Eye (tissue), 1 donor: ENCODE results near the gene AGMO.
"Not testable (repeated sequence)": the region's sequence is repeated elsewhere in the genome, so short reads cannot be mapped to it uniquely, and the experiment has no call there.

Experiments used
- DNase-seq: peaks from one replicate; pipeline ENCODE4 v3.0.0-alpha.2; 2015

Gene AGMO

DNA sequence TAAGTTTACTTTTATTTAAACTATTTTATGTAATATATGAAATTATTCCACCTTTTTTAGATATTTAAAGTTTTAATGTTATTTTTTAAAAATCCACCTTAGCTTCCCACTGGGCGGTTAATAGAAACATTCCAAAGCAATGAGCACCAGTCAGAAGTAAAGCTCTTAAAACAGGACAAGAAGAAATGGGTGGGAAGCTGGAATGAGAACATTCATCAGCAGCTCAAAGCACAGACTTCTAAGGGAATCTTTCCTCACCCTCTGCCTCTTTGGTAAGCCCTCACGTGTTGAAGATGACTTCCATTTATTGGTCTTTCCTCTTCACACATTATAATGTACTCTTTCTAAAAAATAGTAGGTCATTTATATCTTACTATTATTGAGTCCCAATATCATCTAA is 3.1 kb downstream of the AGMO start:
- no peak for DNase-seq

DNA sequence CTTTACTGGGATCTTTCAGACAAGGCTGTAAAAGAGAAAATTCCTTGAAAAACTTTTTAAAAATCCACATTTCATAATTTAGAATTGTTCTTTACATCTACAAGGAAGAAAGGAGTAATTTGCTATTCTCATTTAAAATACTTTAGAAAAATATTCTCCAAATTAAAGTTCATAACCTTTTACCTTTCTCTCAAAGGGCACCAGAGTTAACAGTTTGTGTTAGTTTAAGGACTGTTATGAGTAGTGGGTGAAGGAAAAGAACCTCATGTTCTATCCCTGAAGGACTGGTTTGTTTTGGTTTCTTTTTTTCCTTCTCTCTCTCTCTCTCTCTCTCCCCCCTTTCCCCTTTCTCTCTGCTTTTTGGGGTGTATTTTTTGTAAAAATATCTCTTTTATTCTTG is 4.1 kb downstream of the AGMO start:
- no peak for DNase-seq

DNA sequence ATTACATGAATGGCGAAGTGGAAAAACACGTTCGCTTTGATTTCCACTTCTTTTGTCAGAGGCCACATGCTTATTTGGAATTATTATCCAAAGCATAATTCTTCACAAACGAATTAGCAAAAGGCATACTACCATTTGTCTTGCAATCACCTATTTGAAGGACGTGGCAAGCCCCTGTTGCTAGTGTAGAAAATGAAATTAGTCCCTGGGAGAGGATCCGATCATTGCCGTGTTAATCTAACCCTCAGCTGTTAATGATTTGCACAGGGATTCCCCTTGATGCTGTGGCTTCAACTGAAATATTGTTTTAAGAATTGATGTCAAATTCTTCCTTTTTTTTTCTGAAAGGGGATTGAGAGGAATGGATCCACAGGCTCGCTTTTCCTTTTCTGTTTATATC is 4.6 kb downstream of the AGMO start:
- no peak for DNase-seq

DNA sequence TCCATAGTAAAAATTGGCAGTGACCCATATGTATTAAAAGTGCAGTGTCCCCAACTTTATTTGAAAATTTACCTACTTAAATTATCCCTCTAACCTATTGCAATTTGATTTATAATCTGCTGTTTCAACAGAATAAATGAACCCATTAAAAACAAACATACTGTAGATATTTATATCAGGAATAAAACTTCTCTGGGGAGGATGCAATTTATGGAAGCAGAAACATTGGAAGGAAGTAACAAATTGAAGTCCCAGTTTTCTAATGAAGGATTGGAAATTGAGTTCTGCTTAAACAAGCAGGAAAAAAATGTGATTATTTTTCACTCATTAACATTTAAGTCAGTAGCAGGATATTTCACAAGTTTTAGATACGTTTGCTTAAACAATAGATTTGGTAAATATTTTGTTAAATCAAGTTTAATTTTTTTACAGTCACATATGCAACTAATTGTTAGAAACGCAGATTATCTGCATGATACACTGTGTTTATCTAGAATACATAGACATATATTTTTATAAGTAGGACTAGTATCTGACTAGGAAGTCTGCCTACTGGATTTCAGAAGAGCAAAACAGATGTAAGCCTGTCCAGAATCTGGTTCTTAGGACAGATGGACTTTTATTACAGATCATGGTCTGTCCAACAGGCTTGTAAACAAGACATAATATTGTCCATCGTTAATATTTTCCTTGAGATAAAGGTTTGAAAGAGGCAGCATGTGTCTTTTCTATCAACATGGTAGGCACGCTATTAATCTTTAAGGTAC is 5.3 kb downstream of the AGMO start:
- no peak for DNase-seq

DNA sequence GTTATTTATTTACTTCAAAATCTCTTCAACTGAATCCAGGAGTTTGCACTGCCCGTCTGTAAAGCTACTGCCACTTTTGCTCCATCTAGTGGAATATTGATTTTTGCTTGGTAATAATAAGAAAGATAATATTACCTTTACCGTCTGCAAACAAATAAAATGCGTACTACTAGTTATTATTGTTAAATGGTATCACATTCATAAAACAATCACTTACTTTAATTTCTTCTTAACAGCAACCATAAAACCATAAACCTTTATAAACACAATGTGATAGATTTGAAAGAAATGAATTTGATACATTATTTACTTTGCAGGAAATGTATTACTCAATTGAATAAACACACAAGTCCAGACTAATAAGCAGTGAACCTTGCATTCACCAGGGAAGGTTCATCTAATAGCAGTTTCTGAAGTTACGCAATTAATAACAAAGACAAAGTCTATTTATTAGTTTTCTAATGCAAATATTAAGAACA is 6.4 kb downstream of the AGMO start:
- DNase-seq, result no peak

DNA sequence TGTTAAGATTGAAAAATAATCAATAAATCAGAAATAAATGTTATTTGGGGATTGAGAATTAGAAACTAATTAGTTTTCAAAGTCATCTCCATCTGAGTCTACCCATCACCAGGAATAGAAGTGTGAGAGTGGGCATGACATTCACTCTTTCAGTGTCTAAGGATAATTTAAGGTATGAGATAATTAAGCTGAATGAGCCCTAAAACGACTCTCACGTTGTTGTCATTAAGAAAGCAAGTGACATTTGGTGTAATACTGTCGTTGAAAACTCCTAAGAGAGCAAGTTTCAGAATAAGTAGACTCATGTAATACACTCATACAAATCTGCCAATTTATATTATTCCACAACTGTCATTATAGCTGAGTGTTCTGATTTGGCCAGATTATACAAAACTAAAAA is 7.1 kb downstream of the AGMO start:
- no peak for DNase-seq

DNA sequence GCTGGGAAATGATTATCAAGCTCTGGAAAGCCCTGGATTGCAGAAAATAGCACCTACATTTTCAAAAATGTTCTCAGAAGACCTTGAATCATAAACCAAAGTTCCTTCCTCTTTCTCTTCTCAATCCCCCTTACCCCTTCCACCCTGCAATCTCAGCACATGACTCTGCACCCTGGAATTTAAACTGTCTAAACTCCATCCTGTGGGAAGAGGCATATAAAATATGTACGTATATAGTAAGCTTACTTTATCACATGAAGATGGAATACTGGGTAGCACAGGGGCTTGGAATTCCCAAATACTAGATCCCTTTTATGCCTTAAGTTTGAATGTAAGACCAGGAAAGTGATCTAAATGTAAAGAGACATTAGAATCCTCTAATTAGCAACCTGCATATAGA is 7.7 kb downstream of the AGMO start:
- no peak for DNase-seq

DNA sequence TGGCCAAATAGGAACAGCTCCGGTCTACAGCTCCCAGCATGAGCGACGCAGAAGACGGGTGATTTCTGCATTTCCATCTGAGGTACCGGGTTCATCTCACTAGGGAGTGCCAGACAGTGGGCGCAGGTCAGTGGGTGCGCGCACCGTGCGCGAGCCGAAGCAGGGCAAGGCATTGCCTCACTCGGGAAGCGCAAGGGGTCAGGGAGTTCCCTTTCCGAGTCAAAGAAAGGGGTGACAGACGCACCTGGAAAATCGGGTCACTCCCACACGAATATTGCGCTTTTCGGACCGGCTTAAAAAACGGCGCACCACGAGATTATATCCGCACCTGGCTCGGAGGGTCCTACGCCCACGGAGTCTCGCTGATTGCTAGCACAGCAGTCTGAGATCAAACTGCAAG is 14.5 kb downstream of the AGMO start:
- not testable (repeated sequence) for DNase-seq

DNA sequence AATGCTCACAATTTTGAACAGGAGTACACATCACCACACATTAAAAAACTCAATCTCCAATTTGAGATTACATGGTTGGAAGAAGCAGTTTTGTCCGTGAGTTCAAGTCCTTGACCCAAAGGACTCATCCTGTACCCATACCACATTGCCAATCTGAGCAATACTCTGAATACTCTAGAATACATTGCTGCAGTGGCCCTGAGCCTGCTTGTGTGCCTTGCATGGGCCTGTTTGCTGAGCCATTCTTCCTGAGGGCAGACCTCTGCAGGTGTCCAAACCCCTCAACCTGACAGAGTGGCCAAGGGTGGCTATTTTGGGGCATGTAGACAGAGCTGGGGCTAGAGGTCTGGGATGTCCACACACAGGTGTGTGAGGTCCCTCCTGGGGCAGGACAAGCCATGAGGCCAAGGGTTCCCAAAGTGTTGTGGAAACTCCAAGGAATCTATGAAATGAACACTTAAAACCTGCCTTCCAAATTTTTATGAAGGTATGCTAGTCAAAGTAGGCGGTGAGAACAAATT is 15.5 kb downstream of the AGMO start:
- no peak for DNase-seq

DNA sequence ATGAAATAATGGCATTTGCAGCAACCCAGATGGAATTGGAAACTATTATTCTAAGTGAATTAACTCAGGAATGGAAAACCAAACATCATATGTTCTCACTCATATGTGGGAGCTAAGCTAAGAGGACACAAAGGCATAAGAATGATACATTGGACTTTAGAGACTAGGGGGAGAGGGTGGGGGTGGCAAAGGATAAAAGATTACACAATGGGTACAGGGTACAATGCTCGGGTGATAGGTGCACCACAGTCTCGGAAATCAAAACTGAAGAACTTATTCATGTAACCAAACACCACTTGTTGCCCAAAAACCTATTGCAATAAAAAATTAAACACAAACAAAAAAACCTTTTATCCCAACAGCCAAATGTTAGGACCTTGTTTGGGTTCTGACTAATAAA is 17.8 kb downstream of the AGMO start:
- DNase-seq, result no peak

DNA sequence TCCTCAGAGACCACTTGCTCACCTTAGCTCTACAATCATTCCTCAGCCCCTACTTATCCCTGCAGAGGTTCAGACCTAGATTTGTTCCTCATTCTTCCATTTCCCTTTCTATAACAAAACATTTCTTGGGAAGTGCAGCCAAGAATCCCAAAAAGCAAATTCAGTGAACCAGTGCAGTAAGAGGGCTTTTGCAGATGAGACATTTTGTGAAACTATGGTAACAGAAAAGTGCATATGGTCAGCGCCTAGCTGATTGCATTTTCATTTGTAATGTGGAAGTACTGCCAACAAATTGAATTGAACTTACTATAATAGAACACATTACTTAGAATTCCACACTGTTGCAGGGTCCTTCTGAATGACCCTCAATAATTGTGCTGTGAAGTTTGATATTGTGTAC is 18.6 kb downstream of the AGMO start:
- DNase-seq, result no peak

DNA sequence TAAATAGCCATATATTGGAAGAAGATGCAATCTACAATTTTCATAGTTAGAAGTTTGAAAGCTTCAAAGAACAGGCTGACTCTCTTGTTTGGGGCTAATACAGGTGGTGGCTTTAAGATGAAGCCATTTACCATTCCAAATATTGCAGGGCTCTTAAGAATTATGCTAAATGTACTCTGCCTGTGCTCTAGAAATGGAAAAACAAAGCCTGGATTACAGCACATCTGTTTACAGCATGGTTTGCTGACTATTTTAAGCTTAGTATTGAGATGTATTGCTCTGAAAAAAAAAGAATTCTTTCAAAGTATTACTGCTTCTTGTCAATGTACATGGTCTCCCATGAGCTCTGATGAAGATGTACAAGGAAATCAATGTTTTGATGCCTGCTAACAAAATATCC is 34.2 kb downstream of the AGMO start:
- DNase-seq, result no peak

DNA sequence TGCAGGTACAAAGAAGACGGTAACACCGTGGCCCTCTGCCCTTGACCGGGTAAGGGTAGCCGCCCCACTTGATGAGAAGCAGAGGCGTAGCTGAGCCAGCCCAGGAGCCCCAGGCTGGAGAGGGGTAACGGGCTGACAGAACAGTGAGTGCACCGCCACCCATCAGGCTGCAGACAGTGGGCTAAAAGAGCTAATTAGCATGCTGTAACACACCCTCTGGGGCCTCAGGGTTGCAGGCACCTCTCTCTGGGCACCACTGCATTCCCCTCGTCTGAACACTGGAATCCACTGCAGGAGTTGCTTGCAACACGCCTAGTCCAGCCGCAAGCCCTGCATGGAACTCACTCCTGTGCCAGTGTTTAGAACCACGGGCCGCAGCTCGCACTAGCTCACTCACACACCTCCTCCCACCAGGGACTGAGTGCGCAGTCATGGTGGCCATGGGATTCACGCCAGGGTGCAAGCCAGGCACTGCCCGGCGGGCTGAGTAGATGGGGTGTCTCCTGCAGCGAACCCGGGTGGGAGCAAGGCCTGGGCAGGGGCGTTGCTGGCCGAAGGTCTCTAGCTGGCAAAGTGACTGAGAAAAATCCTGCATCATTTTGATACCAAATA is 36.1 kb downstream of the AGMO start:
- DNase-seq, result no peak

DNA sequence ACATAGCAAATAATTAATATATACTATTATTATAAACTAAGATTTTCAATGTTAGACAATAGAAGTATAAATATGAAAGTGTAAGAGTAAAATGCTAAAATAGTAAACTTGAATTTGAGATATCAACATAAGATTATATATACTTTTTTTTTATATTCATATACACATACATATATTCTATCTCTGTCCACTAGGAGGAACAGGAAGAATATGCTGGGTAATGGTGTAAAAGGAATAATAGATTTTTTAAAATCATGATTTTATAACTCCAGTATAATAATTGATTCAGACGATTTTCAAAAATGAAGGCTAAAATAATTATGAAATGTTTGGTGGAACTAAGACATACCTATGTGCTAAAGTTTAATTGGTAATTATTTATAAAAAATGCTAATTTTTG is 37.7 kb downstream of the AGMO start:
- no peak for DNase-seq

DNA sequence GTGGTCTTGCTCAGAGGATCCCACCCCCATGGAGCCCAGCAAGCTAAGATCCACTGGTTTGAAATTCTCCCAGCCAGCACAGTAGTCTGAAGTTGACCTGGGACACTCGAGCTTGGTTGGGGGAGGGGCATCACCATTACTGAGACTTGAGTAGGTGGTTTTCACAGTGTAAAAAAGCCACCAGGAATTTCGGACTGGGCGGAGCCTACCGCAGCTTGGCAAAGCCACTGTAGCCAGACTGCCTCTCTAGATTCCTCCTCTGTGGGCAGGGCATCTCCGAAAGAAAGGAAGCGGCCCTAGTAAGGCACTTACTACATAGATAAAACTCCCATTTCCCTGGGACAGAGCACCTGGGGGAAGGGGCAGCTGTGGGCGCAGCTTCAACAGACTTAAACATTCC is 44.0 kb downstream of the AGMO start:
- not testable (repeated sequence) for DNase-seq

DNA sequence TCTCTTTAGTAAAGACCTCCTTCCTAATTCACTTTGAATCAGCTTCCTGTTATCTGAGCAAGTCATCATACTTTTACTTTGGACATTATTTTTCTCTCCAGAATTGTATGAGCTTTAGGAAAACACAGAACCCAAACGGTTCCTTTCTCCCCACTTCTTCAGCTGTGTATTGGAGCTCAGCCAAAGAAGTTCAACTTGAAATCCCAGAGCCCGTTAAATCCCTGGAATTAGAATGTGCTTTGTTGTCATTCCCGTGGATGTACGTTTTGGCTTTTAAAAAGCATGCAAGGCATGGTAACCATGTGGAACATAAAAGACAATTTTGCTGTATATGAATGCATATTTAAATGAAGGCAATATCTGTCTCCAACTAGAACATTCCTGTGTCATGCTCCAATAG is 46.6 kb downstream of the AGMO start:
- DNase-seq, result peak; percentile 57

DNA sequence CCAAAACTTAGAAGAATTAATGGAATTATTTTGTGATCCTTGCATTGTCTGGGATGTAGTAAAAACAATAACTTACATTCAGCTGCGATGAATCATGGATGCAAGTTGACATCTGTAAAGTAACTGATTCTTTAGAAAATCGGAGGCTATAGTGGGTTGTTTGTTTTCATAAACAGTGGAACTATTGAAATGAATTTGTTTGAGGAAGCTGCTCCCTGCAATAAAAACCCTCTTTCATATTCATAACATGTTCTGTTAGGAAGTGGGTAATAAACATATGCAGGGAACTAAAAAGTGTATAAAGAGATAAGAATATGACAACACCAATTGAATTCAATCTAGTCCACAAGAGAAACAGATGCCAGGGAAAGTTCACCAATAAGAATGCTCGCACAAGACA is 53.6 kb downstream of the AGMO start:
- no peak for DNase-seq

DNA sequence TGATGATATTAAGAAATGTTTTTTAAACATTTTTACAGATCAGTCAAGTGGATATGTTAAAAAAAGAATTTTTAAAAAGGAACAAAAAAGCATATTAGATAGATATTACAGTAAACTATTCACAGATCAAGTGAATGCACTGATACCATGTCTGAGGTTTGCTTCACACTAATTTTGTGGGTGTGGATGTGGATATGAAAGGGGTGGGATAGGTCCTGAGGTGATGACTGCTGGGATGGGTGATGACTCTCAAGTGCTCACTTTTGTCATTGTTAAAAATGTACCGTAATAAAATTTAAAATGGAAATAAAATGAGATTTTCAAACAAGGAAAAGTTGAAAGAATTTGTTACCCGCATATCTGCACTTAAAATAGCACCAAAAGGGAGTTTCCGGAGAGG is 54.1 kb downstream of the AGMO start:
- no peak for DNase-seq

DNA sequence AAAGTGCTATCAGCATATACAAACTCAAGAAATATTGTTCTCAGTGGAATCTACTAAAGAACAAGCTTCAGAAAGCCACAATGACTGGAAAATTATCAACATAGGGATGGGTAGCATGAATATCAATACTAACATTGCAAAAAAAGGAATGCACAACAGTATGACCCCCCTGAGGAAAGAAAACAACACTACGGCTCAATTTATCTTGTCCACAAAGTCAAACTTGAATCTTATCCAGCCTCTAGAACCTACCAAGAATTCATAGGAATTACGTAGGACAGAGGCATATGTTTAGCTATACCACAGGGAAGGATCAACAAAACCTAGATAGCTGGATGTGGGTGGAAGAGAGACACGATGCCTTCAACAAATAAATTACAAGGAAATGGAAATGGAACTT is 54.6 kb downstream of the AGMO start:
- no peak for DNase-seq

DNA sequence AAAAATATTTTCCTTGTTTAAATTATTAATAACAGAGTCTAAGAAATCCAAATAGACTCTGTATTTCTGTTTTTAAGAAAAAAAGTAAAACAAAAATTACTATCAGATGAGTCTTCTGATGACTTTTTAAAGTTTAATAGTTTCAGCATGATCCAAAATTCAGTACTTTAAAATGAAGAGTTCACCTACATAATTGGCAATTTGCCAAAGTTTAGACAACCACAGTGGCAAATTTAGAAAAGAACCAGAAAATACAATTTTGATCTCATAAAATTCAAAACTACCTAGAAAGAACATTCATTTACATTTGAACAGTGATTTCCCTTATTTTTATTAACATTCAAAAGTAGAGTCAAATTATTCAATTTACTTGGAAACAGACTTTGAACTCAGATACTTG is 56.1 kb downstream of the AGMO start:
- DNase-seq, result no peak

DNA sequence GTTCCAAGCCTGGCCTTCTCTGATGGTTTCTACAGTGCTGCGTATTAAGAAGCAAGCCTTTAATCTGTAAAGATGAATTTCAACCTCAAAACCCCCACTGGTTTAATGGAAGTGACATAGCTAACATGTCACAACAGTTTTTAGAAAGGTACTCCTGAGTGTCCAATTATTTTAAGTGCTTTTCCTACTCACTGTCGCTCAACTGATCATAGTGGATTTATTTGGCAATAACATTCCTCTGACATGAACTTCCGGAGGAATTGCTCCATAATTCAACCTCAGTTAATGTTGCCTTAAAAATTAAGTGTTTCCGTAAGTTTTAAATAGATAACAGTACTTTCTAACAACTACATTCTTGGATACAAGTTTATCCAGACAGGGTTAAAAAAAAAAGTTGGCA is 57.5 kb downstream of the AGMO start:
- no peak for DNase-seq

DNA sequence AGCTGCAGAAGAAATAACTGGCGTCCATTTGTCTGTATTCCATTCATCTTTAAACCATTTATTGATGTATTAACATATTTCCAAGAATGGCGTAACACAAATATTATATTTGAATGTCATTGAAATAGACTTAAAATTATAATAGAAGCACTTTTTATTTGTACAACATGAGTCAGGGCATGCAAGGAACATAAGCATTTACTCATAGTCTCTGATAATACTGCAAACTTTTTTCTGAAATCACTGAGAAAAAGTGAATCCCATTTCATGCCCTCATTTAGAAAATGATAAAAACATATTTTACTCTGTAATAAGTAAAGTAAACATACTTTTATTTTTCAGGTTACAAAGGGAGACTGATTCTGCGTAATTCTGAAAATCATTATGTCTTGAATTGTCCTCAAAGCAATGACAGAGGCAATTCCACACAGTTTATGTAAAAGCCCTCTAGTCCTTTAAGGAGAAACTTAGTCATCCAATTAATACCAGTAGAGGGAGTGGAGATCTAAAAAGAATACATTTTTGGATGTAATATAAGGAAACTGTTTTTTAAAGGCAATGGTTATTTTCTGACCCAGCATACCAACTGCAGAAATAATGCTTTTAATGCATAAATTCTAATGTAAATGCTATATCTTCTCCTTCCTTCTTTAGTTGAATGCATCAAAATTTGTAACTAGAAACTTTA is 58.1 kb downstream of the AGMO start:
- DNase-seq, result no peak

DNA sequence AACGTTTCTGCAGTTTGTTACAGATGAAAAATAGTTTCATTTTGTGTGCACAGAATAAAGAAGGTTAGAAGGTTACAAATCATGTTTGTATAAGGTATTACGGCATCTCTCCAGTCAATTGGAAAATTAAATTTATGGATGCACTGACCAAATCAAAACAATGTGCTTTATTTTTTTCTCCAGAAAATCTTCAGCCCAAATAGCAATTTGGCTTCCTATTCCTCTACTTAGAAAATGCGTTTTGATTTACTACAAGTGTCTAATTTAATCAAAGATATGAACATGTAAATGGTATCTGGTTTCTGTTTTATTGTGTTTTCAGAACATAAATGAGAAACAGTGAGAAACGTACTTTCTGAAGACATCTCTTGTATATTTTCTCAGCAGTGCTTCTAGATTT is 63.4 kb downstream of the AGMO start:
- no peak for DNase-seq

DNA sequence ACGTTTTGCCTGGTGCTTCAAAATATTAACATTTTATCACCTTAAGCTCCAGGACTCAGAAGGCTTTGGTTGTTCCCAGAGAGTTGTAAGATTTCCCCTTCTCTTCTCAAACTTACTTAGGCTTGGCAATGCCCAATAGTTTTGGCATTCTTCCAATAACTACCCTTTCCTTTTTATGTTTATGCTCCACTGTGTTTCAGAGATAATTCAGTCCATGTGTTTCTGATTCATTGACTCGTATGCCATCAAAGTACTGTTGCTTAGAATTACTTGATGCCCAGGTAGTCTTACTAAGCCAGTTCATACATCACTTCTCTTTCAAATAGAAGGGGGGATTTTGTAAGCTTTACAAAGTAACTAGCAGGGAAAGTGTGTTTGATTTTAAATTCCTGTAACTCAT is 66.6 kb downstream of the AGMO start:
- DNase-seq, result no peak
